ENCODE results near the gene CKAP4. TPM values are rescaled to one million over a fixed set of nuclear protein-coding genes. Genes with fewer than 3 reads are reported as not detected.

CKAP4 gene
- total RNA-seq, 6 experiments from 2014 or later: 16.8 to 43.7 (median 28.3) TPM

DNA sequence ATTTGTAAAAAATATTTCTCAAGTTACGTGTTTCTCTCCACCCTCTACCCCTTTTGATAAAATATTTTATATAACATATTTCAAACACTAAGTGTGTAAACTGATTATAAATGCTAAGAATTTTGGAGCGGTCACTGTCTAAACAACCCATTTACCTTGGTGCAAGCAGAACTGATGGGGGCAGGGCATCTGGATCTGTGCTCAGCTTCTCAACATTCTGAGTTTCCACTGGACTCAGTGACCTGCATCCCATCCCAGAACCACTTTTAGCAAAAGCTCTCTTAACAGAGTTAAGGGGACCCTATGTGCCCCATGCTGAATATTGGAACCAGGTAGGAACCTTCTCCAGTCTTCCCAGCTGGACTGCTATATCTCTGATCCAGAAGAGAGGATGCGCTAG lies 53.5 kb downstream of the CKAP4 start:
- Histone ChIP-seq H3K27ac (peak overlapping the region in 1 of 3 donors; percentile 88), H3K9me3 (no peaks in the 10 kb centered on the region), H3K27me3 (no peaks in the 10 kb centered on the region), H3K4me3 (no peak overlapping the region), H3K36me3 (no peaks in the 10 kb centered on the region), H3K4me1 (peaks cover 0 to 24% (median 10%) of the 10 kb centered on the region in 4 donors)
- no peak for TF ChIP-seq POLR2A (IDR thresholded peaks at IDR 0.05)
- TF ChIP-seq, protein P1, sequence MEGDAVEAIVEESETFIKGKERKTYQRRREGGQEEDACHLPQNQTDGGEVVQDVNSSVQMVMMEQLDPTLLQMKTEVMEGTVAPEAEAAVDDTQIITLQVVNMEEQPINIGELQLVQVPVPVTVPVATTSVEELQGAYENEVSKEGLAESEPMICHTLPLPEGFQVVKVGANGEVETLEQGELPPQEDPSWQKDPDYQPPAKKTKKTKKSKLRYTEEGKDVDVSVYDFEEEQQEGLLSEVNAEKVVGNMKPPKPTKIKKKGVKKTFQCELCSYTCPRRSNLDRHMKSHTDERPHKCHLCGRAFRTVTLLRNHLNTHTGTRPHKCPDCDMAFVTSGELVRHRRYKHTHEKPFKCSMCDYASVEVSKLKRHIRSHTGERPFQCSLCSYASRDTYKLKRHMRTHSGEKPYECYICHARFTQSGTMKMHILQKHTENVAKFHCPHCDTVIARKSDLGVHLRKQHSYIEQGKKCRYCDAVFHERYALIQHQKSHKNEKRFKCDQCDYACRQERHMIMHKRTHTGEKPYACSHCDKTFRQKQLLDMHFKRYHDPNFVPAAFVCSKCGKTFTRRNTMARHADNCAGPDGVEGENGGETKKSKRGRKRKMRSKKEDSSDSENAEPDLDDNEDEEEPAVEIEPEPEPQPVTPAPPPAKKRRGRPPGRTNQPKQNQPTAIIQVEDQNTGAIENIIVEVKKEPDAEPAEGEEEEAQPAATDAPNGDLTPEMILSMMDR (IDR thresholded peaks at IDR 0.05): no peak
- WGBS (ENCODE audit: insufficient coverage, low coverage, low lambda C conversion rate, missing lambda C conversion rate): 94% methylated on average over 3 of the region's 3 CpGs
- ATAC-seq (no peak), DNase-seq (no peak)
- intact Hi-C loops (cut with DNase I): no loop called here

DNA sequence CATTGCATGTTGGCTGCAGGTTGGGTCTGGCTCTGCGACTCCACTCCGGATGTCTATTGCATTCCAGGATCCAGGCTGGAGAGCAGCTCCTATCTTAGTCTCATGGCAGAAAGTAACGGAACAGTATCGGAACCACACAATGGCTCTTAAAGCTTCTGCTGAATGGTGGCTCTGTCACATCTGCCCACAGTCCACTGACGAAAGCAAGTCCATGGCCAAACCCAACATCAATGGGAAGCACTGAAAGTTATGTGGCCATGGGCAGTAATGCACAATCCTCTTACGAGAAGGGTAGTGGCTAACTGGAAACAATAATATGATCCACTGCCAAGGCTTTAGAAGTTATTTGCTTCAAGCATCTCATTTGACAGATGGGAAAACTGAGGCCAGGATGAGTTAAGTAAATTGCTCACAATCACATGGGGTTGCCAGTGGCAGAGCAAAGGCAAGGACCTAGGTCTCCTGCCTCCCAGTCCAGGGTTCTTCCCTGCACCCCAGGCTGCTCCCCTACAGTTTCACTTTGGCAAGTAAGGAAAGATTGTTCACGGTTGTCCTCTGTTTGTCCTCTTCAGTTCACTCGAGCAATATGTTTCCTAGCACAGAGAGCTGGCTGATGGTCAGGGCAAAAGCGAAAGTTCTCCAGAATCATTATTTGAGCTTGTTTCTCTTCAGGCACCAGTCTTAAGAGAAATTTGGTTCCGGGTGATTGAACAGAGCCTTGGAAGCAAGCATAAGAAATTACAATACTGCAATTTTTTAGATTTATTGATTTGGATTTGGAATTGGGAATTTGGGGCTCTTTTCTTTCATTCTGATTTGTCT lies 54.2 kb downstream of the CKAP4 start:
- Histone ChIP-seq H3K4me3 (no peak overlapping the region), H3K36me3 (no peaks in the 10 kb centered on the region), H3K27me3 (no peaks in the 10 kb centered on the region), H3K9me3 (no peaks in the 10 kb centered on the region), H3K27ac (peak overlapping the region in 1 of 3 donors; percentile 88), H3K4me1 (peaks cover 0 to 24% (median 10%) of the 10 kb centered on the region in 4 donors)
- ATAC-seq (peak in 2 of 4 donors; percentile 10 to 11), DNase-seq (no peak)
- TF ChIP-seq, protein P1 (IDR thresholded peaks at IDR 0.05): no peak
- TF ChIP-seq POLR2A (IDR thresholded peaks at IDR 0.05): no peak
- intact Hi-C loops (cut with DNase I): no loop called here
- 62% methylated on average over 10 of the region's 10 CpGs for WGBS (ENCODE audit: insufficient coverage, low coverage, low lambda C conversion rate, missing lambda C conversion rate)

DNA sequence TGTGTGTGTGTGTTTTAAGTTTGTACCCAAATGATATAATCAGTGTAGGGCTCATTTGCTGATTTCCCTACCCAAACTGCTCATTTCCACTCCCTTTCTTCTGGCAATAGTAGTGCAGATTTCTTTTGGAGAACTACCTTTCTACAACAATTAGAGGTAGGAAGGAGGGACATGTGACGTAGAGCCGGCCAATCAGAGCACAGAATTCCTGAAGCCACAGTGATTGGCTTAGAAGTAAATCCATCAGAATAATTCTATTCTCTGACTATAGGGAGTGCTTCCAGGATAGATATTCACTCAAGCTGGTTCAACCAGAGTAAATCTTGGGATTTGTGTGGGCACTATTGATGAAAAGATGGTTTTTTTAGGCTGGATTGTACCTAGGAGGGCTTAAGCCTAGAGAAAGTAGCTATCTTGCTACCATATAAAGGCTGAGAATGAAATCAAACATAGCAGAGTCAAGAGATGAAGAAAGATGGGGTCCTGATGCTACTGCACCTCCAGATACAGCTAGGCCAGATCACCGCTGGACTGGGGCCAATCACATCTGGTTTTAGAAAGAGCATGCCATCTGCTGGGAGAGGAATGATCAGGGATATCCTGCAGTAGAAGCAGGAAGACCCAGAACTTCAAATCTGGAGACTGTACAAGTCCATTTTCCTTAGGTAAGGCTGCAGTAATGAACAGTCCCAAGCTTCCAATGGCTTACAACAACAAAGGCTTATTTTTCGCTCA lies 55.0 kb downstream of the CKAP4 start:
- no peak overlapping the region for H3K27ac ChIP-seq
- no peaks in the 10 kb centered on the region for H3K36me3 ChIP-seq
- no peaks in the 10 kb centered on the region for H3K9me3 ChIP-seq
- no peak overlapping the region for H3K4me3 ChIP-seq
- DNase-seq (no peak), ATAC-seq (no peak)
- intact Hi-C loops (cut with DNase I): no loop called here
- no peaks in the 10 kb centered on the region for H3K27me3 ChIP-seq
- TF ChIP-seq POLR2A (IDR thresholded peaks at IDR 0.05): no peak
- TF ChIP-seq, protein P1 (IDR thresholded peaks at IDR 0.05): no peak
- WGBS (ENCODE audit: insufficient coverage, low coverage, low lambda C conversion rate, missing lambda C conversion rate): 76% methylated on average over 3 of the region's 4 CpGs
- peaks cover 0 to 24% (median 10%) of the 10 kb centered on the region in 4 donors for H3K4me1 ChIP-seq

DNA sequence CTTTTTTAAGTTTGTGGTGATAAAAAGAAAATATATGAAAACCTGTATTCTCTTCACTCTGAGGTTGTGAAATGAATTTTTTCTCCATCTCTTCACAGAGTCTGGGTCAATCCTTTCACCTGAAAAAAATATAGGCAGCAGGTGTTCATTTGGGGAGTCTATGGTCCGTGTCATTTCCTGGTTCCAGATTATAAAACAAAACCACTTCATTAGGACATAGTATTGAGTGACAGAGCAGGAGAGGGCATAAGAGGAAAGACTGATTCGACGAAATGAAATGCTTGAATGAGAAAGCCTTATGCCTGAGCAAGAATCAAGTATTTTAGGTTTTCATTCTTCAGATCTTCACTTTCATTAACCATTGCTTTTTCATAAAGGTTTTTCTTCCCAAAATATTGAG lies 57.2 kb downstream of the CKAP4 start:
- WGBS (ENCODE audit: insufficient coverage, low coverage, low lambda C conversion rate, missing lambda C conversion rate): 84% methylated on average over 3 of the region's 3 CpGs
- no peak for ATAC-seq
- TF ChIP-seq POLR2A (IDR thresholded peaks at IDR 0.05): no peak
- TF ChIP-seq, protein P1 (IDR thresholded peaks at IDR 0.05): no peak

More for the DNA sequence above, 57.2 kb downstream of the CKAP4 start:
- no peak overlapping the region for H3K27ac ChIP-seq
- H3K4me1 ChIP-seq: peaks cover 0 to 17% (median 5%) of the 10 kb centered on the region in 4 donors
- no peaks in the 10 kb centered on the region for H3K27me3 ChIP-seq
- H3K36me3 ChIP-seq: no peaks in the 10 kb centered on the region
- H3K4me3 ChIP-seq: no peak overlapping the region
- H3K9me3 ChIP-seq: no peaks in the 10 kb centered on the region
- intact Hi-C loops (cut with DNase I): no loop called here
- DNase-seq: no peak
